ENCODE data around the gene MAML2. TPM values are rescaled to one million over a fixed set of nuclear protein-coding genes. Genes with fewer than 3 reads are reported as not detected.
A peak's percentile ranks its signal among the peaks of the same experiment; 100 is the strongest.

The MAML2 gene
- total and polyA plus RNA-seq, 2 of the 13 experiments (the other 11 are each of a cell fraction or from before 2014, with no cell fraction given) = 2.3 to 25.9 TPM

GRCh38 chr11:96332126-96332771 is 10.7 kb downstream of the MAML2 start (continued):
- TF ChIP-seq STAT6 (CRISPR knock-in tag; IDR thresholded peaks at IDR 0.05; ENCODE audit: borderline replicate concordance) (0 out of 2 replicates have a peak, but pooled peaks have one; percentile 50), ZNF597 (CRISPR knock-in tag; IDR thresholded peaks at IDR 0.05) (no peak), FOXP4 (CRISPR knock-in tag; IDR thresholded peaks at IDR 0.05) (peak; percentile 94), TFAP4 (IDR thresholded peaks at IDR 0.05; ENCODE audit: borderline replicate concordance, low read depth) (peak; percentile 15; the same call in 1 of the 2 replicates), ZNF510 (CRISPR knock-in tag; IDR thresholded peaks at IDR 0.05; ENCODE audit: low read depth) (peak; percentile 89; the same call in 1 of the 2 replicates), ZFX (CRISPR knock-in tag; IDR thresholded peaks at IDR 0.05; ENCODE audit: low read depth) (peak; percentile 61), IRF2 (CRISPR knock-in tag; IDR thresholded peaks at IDR 0.05) (peak; percentile 37; the same call in 1 of the 2 replicates), HDAC2 (CRISPR knock-in tag; IDR thresholded peaks at IDR 0.05) (peak; percentile 51; the same call in 1 of the 2 replicates), CSRNP2 (CRISPR knock-in tag; conservative IDR thresholded peaks at IDR 0.05; ENCODE audit: low read depth) (no peak), KDM6A (CRISPR knock-in tag; IDR thresholded peaks at IDR 0.05; ENCODE audit: low read depth) (peak; percentile 82), GZF1 (CRISPR knock-in tag; IDR thresholded peaks at IDR 0.05) (no peak)
- TF ChIP-seq, protein P1, sequence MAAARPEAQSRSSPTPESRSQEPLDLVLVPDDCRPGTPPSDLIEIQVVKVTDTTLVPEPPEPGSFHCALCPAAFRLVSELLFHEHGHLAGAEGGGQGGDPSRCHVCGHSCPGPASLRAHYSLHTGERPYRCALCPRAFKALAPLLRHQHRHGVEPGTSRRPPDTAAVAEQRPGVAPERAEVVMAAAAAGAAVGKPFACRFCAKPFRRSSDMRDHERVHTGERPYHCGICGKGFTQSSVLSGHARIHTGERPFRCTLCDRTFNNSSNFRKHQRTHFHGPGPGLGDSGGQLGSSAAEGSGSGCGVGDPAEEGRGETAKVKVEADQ (CRISPR knock-in tag; IDR thresholded peaks at IDR 0.05; ENCODE audit: borderline replicate concordance) = 0 out of 2 replicates have a peak, but pooled peaks have one; percentile 24
- TF ChIP-seq, protein P2, sequence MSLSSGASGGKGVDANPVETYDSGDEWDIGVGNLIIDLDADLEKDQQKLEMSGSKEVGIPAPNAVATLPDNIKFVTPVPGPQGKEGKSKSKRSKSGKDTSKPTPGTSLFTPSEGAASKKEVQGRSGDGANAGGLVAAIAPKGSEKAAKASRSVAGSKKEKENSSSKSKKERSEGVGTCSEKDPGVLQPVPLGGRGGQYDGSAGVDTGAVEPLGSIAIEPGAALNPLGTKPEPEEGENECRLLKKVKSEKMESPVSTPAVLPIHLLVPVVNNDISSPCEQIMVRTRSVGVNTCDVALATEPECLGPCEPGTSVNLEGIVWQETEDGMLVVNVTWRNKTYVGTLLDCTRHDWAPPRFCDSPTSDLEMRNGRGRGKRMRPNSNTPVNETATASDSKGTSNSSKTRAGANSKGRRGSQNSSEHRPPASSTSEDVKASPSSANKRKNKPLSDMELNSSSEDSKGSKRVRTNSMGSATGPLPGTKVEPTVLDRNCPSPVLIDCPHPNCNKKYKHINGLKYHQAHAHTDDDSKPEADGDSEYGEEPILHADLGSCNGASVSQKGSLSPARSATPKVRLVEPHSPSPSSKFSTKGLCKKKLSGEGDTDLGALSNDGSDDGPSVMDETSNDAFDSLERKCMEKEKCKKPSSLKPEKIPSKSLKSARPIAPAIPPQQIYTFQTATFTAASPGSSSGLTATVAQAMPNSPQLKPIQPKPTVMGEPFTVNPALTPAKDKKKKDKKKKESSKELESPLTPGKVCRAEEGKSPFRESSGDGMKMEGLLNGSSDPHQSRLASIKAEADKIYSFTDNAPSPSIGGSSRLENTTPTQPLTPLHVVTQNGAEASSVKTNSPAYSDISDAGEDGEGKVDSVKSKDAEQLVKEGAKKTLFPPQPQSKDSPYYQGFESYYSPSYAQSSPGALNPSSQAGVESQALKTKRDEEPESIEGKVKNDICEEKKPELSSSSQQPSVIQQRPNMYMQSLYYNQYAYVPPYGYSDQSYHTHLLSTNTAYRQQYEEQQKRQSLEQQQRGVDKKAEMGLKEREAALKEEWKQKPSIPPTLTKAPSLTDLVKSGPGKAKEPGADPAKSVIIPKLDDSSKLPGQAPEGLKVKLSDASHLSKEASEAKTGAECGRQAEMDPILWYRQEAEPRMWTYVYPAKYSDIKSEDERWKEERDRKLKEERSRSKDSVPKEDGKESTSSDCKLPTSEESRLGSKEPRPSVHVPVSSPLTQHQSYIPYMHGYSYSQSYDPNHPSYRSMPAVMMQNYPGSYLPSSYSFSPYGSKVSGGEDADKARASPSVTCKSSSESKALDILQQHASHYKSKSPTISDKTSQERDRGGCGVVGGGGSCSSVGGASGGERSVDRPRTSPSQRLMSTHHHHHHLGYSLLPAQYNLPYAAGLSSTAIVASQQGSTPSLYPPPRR (CRISPR knock-in tag; IDR thresholded peaks at IDR 0.05; ENCODE audit: borderline replicate concordance) = 0 out of 2 replicates have a peak, but pooled peaks have one; percentile 53
